Esophagus (tissue), 2 donors: ENCODE data around the gene DYNLT5. TPM values are rescaled to one million over a fixed set of nuclear protein-coding genes. Genes with fewer than 3 reads are reported as not detected.

Experiments used
- H3K27ac ChIP-seq, 2 donors: one replicate each; pipeline ENCODE4 v1.5.1; 2013; ENCODE audit warnings: low read depth in 2 of 2, mild to moderate bottlenecking in 2 of 2, inconsistent platforms in 1 of 2, low read length in 1 of 2, moderate library complexity in 1 of 2
- H3K27me3 ChIP-seq, 2 donors: one replicate each; pipeline ENCODE4 v1.6.1; 2013; ENCODE audit warnings: low read length in 2 of 2, control low read depth in 1 of 2, mild to moderate bottlenecking in 1 of 2; ENCODE audit not compliant: insufficient read depth in 2 of 2, control insufficient read depth in 1 of 2
- H3K36me3 ChIP-seq, 2 donors: one replicate each; pipeline ENCODE4 v1.6.1; 2013; ENCODE audit warnings: low read length in 1 of 2; ENCODE audit not compliant: control insufficient read depth in 2 of 2, insufficient read depth in 2 of 2
- H3K4me1 ChIP-seq, 2 donors: one replicate each; pipeline ENCODE4 v1.6.1; 2013; ENCODE audit warnings: low read length in 1 of 2; ENCODE audit not compliant: control insufficient read depth in 2 of 2, insufficient read depth in 2 of 2
- H3K4me3 ChIP-seq, 2 donors: one replicate each; pipeline ENCODE4 v1.5.1; 2013; ENCODE audit warnings: low read length in 2 of 2, mild to moderate bottlenecking in 2 of 2, low read depth in 1 of 2, moderate library complexity in 1 of 2
- H3K9me3 ChIP-seq, 2 donors: one replicate each; pipeline ENCODE4 v1.6.1; 2013; ENCODE audit warnings: mild to moderate bottlenecking in 2 of 2, low read depth in 1 of 2, low read length in 1 of 2, moderate library complexity in 1 of 2; ENCODE audit not compliant: control insufficient read depth in 2 of 2, insufficient read depth in 1 of 2
- WGBS, 2 donors: extraction: QIAGEN DNeasy Blood & Tissue Kit; methylation state at CpG; one replicate each; pipeline ENCODE4 v1.1.7; 2013; 5-methylcytosine and 5-hydroxymethylcytosine counted together
- polyA plus RNA-seq, 2 donors: library from polyadenylated mRNA; stranded (reverse); fragments of 200-250 nt; gene quantifications; one replicate each; pipeline ENCODE4 v1.2.3, GENCODE V29; 2013
- donor health status: healthy with polysubstance abuse.
- donor health status: Bipolar disorder and iron deficiency.

Gene DYNLT5
- polyA plus RNA-seq, 2 donors = 0.18 to 0.57 TPM

DNA sequence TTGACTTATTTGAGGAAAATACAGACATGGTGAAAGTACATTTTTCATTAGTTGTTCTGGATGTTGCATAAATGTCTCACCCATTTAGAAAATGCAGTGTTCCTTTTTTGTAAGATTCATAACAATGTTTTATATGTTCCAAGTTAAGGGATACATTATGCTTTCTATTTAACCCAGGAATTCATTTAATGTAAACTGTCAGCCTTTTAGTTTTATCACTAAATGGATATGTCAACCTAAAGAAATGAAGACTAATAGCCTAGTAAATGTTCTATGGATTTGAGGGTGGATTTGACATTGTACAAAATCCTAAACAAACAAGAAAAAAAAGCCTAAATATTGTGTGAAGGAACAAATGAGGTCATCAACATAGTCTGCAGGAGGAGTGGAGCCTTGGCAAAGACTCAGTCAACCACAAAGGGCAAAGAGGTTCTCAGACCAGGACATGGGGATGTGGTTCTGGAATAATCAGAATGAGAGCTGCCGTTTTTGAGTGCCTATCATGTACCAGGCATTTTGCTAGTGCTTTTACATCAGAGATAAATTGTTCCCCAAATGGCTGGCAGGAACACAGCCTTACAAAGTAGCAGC is 57.6 kb downstream of the DYNLT5 start:
- H3K27me3 ChIP-seq = no peaks in the 10 kb centered on the region
- H3K4me1 ChIP-seq = no peaks in the 10 kb centered on the region
- 39 to 43% methylated on average over 1 of the region's 1 CpG for WGBS, 2 donors
- no peaks in the 10 kb centered on the region for H3K36me3 ChIP-seq
- H3K9me3 ChIP-seq = no peaks in the 10 kb centered on the region
- no peak overlapping the region for H3K27ac ChIP-seq
- no peak overlapping the region for H3K4me3 ChIP-seq

DNA sequence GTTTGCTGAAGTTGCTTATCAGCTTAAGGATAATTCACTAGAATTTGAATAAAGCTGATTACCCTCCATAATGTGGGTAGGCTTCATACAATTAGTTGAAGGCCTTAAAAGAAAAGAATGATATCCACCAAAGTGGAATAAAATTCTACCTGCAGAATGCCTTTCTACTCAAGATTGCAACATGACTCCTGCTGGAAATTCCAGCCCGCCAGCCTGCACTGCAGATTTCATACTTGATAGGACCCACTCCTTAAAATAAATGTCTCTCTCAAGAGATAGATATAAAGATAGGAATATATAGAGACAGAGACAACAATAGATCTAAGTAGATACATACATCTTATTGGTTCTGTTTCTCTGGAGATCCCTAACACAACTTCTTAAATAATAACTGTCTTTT is 72.5 kb downstream of the DYNLT5 start:
- Histone ChIP-seq H3K4me3 (no peak overlapping the region), H3K4me1 (no peaks in the 10 kb centered on the region), H3K9me3 (no peaks in the 10 kb centered on the region), H3K27me3 (no peaks in the 10 kb centered on the region), H3K27ac (no peak overlapping the region), H3K36me3 (no peaks in the 10 kb centered on the region)
- 97 to 100% methylated on average over 1 of the region's 1 CpG for WGBS, 2 donors

Other genes with a start within 250 kb of the DYNLT5 start
- gene SGIP1, start 218.3 kb upstream of the DYNLT5 start, polyA plus RNA-seq = 1 to 10 TPM in 1 of 2 donors, under 1 TPM in 1; 0.90 to 1.1 TPM
- not detected for gene INSL5, start 48.8 kb downstream of the DYNLT5 start, polyA plus RNA-seq
- under 1 TPM; 0.26 to 0.36 TPM for gene DNAI4, start 172.4 kb downstream of the DYNLT5 start, polyA plus RNA-seq
- gene MIER1, start 172.5 kb downstream of the DYNLT5 start, polyA plus RNA-seq = 1 to 10 TPM; 7.5 to 7.7 TPM